SK-N-SH treated with all-trans-retinoic acid at 6 μM for 48 hours (cell line): ENCODE results near the gene DNAH11.

Experiments
- BACH2 ChIP-seq: fragments of 250-450 bp; sonication (Bioruptor Pico); IDR thresholded peaks from 2 replicates; pipeline ENCODE4 v1.9.0; 2021; ENCODE audit warnings: mild to moderate bottlenecking, borderline replicate concordance
- SNAI2 ChIP-seq: fragments of 250-450 bp; sonication (Bioruptor Pico); IDR thresholded peaks from 2 replicates; pipeline ENCODE4 v1.5.0; 2020; ENCODE audit warnings: mild to moderate bottlenecking, moderate library complexity
- ZNF8 ChIP-seq: fragments of 450-650 bp; formaldehyde crosslinking; IDR thresholded peaks from 2 replicates; pipeline ENCODE4 v1.5.0; 2020; ENCODE audit warnings: mild to moderate bottlenecking, moderate library complexity
- TF ChIP-seq, protein P1 (sequence below): fragments of 250-450 bp; sonication (Bioruptor Pico); IDR thresholded peaks from 2 replicates; pipeline ENCODE4 v1.5.1; 2021; ENCODE audit warnings: mild to moderate bottlenecking, moderate library complexity

DNA sequence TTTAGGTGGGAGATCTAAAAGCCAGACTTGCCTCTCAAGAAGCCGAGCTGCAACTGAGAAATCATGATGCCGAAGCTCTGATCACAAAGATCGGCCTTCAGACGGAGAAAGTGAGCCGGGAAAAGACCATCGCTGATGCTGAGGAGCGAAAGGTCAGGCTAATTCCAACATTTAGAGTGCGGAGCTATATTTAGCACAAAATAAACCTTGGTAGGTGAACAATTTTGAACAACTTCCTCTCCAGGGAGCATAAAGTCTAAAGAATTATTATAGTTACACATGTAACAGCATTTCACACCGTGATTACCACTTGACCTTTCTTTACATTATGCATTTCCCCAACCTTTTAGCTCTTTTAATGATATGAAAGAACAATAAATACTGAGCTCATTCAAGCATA, 236.1 kb downstream of the DNAH11 start:
- TF ChIP-seq ZNF8 (CRISPR knock-in tag) (no peak), BACH2 (no peak), SNAI2 (CRISPR knock-in tag) (no peak)
- TF ChIP-seq, protein P1, sequence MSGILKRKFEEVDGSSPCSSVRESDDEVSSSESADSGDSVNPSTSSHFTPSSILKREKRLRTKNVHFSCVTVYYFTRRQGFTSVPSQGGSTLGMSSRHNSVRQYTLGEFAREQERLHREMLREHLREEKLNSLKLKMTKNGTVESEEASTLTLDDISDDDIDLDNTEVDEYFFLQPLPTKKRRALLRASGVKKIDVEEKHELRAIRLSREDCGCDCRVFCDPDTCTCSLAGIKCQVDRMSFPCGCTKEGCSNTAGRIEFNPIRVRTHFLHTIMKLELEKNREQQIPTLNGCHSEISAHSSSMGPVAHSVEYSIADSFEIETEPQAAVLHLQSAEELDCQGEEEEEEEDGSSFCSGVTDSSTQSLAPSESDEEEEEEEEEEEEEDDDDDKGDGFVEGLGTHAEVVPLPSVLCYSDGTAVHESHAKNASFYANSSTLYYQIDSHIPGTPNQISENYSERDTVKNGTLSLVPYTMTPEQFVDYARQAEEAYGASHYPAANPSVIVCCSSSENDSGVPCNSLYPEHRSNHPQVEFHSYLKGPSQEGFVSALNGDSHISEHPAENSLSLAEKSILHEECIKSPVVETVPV: no peak
